Measurements from ENCODE around the gene DZIP1.
"Not testable (repeated sequence)": the region's sequence is repeated elsewhere in the genome, so short reads cannot be mapped to it uniquely, and the experiment has no call there.

DZIP1 gene, protein sequence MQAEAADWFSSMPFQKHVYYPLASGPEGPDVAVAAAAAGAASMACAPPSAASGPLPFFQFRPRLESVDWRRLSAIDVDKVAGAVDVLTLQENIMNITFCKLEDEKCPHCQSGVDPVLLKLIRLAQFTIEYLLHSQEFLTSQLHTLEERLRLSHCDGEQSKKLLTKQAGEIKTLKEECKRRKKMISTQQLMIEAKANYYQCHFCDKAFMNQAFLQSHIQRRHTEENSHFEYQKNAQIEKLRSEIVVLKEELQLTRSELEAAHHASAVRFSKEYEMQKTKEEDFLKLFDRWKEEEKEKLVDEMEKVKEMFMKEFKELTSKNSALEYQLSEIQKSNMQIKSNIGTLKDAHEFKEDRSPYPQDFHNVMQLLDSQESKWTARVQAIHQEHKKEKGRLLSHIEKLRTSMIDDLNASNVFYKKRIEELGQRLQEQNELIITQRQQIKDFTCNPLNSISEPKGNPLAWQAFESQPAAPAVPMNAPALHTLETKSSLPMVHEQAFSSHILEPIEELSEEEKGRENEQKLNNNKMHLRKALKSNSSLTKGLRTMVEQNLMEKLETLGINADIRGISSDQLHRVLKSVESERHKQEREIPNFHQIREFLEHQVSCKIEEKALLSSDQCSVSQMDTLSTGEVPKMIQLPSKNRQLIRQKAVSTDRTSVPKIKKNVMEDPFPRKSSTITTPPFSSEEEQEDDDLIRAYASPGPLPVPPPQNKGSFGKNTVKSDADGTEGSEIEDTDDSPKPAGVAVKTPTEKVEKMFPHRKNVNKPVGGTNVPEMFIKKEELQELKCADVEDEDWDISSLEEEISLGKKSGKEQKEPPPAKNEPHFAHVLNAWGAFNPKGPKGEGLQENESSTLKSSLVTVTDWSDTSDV
- total RNA-seq = 0.62 to 2.3 reads per million in 2 donors

DNA sequence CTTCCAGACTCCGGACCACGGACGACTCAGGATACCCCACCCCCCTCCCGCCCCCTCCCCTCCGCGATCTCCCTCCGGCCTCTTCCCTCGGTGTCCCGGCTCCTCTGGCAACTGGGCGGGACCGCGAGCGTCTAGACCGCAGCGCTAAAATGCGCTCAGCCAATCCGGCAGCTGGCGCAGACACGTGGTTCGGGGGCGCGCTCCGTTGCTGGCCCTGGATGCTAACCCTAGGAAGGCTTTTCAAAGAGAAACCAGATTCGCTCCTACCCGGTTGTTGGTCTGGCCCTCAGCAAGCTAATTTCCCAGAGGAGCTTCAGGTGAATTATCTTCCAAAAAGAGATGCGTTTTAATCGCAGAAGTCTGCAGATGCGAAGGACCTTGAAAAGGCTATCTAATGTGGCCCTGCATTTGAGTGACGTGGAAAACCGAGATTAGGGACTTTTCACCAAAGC lies at the start of gene DZIP1:
Gene DZIP1 (minus strand): TSS at position 106 of the 452 bp plus-strand sequence. CDS start 2,677 bp downstream, outside the sequence.
- DNase-seq = peak in 1 of 5 experiments; percentile 48

DNA sequence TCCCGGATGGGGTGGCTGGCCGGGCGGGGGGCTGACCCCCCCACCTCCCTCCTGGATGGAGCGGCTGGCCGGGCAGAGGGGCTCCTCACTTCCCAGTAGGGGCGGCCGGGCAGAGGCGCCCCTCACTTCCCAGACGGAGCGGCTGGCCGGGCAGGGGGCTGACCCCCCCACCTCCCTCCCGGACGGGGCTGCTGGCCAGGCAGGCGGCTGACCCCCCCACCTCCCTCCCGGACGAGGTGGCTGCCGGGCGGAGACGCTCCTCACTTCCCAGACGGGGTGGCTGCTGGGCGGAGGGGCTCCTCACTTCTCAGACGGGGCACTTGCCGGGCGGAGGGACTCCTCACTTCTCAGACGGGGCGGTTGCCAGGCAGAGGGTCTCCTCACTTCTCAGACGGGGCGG lies 46.5 kb upstream of the DZIP1 start:
- not testable (repeated sequence) for DNase-seq

DNA sequence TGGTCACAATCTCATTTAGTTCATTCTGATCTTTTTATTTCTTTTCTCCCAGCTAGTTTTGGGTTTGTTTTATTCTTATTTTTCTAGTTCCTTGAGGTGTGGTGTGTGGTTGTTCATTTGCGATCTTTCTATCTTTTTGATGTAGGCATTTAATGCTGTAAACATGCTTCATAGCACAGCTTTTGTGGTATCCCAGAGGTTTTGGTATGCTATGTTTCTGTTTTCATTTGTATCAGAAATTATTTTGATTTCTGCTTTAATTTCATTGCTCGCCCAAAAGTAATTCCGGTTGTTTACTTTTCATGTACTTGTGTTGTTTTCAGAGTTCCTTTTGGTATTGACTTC lies 45.0 kb upstream of the DZIP1 start:
- DNase-seq = no peak

DNA sequence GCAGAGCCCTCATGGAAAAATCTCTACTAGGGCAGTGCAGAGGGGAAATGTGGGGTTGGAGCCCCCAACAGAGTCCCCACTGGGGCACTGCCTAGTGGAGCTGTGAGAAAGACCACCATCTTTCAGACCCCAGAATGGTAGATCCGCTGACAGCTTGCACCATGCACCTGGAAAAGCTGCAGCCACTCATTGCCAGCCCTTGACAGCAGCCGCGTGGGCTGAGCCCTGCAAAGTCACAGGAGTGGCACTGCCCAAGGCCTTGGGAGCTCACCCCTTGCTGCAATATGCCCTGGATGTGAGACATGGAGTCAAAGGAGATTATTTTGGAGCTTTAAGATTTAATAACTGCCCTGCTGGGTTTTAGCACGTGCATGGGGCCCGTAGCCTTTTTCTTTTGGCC lies 40.5 kb upstream of the DZIP1 start:
- DNase-seq = not testable (repeated sequence)

DNA sequence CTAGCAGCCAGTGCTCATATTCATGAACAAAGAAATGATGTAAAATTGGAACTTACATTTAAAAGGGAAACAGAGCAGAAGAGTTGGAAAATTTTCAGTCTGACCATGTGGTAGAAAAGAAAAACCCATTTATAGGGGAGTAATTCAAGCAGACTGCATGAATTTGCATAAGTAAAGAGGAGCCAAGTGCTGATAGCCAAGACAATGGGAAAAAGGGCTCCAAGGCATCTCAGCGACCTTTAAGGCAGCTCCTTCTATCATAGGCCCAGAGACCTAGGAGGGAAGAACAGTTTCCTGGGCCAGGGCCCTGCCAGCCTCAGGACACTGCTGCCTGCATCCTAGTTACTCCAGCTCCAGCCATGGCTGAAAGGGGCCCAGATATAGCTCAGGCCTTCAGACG lies 39.9 kb upstream of the DZIP1 start:
- no peak for DNase-seq

DNA sequence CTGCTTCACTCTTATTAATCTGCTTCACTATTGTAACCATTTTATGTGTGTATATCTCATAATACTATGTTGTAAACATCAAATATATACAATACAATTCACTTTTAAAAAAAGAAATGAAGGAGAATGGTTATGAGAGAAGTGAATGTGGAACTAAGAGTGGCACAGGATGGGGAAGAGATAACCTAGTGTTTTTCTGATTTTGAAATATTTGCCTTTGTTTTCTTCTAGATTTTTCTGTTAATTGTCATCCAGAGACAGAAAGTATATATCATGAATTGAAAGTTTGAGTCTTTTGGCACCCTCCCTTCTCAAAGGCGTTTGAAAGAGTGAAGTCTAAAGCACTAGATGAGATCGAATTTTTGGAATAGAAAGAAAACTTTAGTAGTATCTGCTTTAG lies 35.2 kb upstream of the DZIP1 start:
- DNase-seq = no peak

DNA sequence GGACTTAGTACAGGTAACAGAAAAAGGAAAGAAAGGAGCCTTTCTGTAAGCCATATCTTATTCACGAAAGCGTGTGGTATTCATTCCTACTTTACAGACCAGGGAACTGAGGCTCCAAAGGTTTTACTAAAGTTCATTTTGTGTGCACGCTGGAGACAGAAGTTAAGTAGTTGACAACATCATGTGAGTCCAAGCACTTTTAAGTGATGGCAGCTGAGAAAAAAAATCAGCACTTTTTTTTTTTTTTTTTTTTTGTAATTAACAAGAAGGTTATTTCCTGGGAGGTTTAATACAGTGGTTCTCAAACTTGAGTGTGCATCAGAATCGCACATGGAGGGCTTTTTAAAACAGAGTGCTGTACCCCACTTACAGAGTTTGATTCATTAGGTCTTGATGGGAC lies 34.5 kb upstream of the DZIP1 start:
- DNase-seq = no peak

DNA sequence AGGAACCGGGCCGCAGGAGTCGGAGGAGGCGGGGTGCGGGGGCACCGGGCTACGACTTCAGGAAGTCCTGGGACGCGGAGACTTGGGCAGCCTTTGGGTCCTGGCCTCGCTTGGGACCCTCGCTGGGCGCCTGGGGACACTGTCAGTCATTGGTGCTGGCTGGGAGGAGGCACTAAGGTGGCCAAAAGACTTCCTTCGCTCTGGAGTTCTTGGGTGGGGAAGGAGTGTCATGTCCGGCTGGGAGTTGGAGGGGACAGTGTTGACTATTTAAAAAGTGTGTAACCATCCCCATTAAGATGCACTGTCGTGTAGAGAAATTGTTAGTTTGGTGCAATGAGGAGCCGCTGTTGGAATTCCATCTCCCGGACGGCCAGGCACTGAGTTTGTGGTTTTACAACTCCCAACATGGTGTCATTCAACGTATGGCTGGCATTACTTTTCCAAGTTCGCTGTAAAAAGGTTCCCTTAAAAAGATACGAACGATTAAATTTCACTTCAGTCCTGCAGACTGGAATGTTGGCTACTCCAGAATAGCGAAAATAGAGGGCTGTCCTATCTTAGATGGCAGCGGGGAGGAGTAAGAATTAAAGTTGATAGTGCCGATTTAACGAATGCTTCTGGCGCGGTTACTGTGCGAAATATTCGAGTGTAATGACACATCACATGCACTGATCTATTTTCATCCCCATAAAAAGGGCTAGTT lies 33.2 kb upstream of the DZIP1 start:
- DNase-seq = peak in 1 of 5 experiments; percentile 41

DNA sequence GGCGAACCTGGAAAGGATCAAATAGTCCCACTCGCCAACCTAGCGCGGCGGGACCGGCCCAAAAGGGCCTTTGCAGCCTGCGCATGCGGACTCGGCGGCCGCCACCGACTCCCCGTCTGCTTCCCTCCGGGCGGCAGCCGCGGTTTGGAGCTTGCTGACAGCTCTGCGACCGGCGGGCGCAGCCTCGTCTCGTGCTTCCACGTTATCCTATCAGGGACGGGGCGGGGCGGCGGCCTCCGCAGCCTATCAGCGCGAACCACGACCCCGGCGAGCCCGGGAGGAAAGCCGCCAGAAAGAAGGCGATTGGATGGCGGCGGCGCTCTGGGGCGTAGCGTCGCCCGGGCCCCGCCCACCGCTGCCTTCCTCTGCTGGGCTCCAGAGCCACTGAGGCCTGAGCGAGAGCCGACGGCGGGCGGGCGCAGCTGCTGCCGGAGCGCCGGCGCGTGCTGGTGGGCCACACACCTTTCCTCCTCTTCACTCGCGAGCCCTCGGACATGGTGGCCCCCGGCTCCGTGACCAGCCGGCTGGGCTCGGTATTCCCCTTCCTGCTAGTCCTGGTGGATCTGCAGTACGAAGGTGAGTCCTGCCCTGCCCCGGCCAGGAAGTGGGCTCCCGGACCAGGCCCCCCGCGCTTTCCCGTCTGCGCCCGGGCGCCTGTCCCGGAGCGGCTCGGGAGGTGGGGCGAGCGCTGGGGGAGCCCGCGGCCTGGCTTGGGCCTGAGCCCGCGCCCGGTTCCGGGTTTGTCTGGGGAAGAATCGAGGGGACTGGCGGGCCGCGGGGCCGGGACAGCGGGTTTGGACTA lies 32.5 kb upstream of the DZIP1 start, which contains the start of gene DNAJC3:
Gene DNAJC3 (plus strand): TSS at position 378 of the 802 bp plus-strand sequence. CDS start 117 bp downstream, at position 495.
- peak; percentile 97 to 99 (median 98) for DNase-seq

DNA sequence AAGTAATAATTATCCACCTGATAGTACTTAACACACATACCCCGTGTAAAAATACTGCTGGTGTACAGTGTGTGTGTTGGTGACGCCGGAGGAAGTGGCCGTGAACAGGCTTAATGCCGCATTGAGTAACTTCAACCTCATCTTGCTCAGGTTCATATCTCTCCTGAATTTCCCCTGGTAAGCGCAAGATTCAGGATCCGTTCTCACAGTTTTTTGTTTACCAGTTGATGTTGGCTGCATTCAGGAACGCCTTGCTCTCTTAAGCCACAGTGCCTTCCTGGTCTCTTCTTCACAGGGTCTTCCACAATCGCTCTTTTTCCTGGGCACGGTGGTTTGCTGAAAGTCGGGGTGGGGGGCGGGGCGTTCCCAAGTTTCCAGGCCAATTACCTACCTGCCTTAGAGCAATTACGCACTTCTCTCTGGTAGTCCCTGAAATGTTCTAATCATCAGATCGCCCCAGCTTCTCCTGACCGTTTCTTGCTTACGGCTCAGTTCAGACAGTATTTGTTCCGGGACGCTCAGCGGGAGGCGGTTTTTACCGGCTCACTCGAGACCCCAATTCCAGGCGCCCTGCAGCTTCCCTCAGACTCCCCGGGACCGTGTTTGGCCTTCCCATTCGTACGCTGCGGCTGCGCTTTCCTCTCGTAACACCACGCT lies 31.7 kb upstream of the DZIP1 start:
- peak in 3 of 5 experiments; percentile 13 to 75 (median 30) for DNase-seq

DNA sequence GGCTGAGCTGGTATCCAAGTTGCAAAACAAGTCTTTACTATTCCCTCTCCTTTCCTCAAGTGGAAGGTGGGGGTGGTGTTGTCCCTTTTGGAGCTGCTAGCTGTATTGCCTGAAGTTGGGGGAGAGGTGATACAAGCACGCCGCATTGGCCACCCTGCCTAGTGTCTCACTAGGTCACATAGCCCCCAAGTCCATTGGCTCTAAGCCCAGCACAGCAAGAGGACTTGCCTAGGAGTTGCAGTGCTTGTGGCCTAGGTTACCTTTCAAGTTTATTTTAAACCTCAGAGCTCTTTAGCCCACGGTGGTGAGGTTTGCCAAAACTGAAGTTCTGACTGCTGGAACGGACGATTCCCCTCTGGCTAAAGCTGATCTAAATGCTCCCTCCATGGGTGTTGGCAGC lies 27.1 kb upstream of the DZIP1 start:
- no peak for DNase-seq

DNA sequence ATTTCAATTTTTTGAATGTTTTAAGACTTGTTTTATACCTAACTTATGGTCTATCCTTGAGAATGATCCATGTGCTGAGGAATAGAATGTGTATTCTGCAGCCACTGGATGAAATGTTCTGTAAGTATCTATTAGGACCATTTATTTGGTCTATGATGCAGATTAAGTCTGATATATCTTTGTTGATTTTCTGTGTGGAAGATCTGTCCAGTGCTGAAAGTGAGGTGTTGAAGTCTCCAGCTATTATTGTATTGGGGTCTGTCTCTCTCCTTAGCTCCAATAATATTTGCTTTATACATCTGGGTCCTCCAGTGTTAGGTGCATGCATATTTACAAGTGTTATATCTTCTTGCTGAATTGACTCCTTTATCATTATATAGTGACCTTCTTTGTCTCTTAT lies 22.7 kb upstream of the DZIP1 start:
- not testable (repeated sequence) for DNase-seq

DNA sequence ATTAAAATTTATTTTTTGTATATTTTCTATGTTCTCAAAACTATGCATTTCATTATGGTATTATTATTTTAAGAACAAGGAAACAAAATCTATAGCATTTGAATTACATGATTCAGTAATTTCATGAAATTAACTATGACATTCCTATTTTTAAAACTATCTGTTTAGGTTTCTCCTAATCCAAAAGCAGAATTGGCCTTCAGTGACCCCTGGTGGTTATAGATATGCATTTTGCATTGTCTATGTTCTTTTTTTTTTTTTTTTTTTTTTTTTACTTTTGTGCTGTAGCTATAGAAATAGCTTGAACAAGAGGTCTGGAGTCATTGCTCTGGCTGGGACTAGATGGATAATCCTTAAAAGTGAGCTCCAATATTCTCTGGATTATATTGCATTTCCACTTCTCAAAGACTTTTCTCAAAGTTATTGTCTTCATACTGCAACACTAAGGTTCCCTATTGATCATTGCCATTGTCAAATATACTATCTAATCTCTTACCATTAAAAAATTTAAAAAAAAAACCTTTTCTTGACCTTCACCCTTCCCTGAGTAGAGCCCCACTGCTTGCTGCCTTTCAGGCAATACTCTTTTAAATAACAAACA lies 16.6 kb upstream of the DZIP1 start:
- peak in 1 of 5 experiments; percentile 26 for DNase-seq

DNA sequence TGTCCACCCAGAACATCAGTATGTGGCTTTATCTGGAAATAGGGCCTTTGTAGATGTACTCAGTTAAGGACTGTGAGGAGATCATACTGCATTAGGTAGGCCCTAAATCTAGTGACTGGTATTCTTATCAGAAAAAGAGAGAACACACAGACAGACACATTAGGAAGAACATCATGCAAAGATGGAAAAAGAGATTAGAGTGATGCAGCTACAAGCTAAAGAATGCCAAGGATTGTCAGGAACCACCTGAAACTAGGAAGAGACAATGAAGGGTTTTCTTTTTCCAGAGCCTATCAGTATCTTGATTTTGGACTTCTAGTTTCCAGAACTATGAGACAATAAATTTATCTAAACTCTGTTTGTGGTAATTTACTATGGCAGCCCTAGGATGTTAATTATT lies 15.0 kb upstream of the DZIP1 start:
- no peak for DNase-seq

DNA sequence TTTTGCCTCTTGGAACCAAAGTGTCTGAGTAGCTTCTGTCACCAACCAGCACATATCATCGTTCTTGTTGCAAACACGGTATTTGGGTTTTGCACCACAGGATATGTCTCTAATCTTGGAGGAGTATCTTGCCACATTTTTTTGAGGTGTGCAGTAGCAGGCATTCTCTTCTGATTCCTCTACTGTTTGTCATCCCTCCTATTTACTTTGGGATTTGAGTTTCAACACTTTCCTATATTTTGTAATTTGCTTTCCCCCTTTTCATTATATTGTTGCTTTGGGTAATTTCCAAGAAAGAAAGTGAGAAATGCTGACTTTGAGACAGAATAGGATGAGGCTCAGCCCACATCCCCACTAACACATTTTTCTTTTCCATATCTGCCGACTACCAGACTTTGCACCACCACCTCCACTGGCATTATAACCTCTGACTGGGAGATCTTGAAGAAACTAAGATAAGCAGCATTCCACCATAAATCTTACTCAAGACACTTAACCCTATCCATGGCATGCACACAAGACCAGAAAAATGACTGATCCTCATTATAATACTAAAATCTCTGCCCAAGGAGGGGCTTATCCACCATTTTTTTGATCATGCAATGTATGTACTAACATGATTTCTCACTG lies 12.0 kb upstream of the DZIP1 start:
- DNase-seq = no peak

DNA sequence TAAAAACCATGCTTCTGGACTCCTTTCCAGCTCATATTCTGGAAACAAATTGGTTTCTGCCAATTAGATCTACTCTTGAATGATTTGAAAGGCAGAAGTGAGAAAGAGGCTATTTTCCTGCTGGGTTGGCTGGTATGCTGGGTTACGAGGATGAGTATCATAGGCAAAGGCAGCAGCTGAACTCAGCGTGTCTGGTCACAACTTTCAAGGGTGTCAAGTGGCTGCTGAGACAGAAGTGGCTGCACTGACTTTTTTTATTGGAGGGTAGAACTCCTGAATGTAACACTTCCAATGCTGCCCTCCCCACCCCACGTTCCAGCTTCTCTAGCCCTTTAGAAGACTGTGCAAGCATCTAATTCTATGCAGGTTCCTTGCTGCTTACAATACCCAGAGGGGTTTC lies 8.3 kb upstream of the DZIP1 start:
- DNase-seq = no peak

DNA sequence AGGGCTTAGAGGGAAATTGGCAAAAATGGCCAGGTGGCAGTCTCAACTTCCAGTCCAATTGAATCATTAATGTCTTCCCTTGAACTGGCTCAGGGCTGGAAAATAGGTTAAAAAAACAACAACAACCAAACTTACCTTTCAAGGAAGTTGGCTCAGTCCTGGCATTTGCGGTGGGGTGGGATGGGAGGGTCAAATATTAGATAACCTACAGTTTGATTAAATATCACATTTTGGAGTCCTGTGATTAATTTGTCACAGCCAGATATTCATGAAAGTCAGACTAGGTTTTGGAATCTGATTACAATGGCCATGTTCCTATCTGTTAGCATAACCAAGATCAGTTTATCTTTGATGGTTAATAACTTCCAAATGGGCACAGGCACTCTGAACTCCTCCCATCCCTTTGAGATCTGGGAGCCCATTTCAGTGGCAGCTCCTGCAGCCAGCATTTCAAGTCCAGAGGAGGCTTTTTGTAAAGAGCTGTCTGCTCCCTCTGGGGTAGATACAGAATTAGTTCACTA lies 7.8 kb upstream of the DZIP1 start:
- no peak for DNase-seq

DNA sequence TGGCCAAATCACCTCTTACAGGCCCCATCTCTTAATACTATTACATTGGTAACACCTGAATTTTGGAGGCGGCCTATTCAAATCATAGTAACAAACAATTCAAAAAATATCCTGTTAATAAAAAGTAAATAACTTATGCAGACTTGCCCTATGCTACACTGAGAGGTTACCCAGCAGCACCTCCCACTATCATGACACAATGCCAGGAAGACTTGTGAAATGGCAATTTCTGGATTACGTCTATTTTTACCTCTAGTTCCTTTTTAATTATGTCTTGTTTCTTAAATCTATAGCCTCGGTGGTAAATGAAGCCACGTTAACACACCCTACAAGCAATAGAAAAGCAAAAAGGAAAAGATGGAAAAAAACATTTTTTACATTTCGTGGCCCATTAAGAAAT lies 6.2 kb upstream of the DZIP1 start:
- no peak for DNase-seq

DNA sequence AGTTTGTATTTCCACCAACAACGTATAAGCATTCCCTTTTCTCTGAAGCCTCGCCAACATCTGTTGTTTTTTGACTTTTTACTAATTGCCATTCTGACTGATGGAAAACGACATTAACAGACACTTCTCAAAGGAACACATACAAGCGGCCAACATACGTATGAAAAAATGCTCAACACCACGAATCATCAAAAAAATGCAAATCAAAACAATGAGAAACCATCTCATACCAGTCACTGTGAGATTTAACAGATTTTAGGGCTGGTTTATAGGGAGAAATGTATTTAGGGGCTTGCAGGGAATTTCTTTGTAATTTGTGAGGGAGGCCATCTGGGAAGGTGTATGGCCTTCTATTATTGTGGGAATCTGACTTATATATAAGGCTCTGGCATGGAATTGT lies 2.8 kb upstream of the DZIP1 start:
- DNase-seq = no peak

DNA sequence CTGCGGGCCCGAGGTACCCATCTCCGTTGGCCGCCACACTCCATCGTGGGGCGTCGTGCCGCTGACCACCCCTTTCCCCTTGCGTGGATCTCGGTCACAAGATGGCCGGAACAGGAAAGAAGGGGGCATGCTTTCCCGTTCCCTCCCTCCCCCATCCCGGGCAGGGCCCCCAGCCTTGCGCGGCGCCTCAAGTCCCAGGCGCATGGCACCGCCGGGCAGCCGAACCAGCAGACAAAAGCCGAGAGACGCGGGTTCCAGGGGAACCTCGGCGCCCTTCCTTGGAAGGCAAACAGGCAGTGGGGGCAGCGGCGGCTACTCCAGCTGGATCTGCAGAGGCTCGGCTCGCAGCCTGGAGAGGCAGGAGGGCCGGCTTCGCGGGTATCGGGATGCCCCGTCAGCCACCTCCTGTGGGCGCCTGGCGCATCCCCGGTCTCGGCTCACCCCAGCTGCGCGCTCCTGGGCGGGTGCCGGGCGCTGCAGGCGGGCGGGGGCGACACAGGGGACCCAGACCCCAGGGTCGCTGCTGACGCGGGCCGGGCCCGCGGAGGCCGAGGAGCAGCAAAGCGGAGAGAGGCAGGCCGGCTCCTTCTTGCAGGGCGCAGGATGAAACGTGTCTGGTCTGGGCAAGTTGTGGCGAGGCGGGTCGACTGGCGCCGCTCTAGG lies 439 bp downstream of the DZIP1 start:
- DNase-seq = peak in 1 of 5 experiments; percentile 14

Measured in T-helper 2 cell (primary cell).